Natural killer cell (primary cell): ENCODE results near the gene FXYD1. TPM values are rescaled to one million over a fixed set of nuclear protein-coding genes. Genes with fewer than 3 reads are reported as not detected.

Source experiments
- ATAC-seq, 3 donors: fragments of 150-1000 bp in 2 of 3; fragments of 200-7000 bp in 1 of 3; cut with Tn5 transposase; 1 replicate in 1 of 3; 2 replicates in 2 of 3; pipeline ENCODE4 v1.10.0; 2021; ENCODE audit warnings: mild to moderate bottlenecking in 2 of 3, moderate library complexity in 2 of 3
- DNase-seq, 2 donors: peaks; one replicate each; pipeline versions ENCODE4 v3.0.0 to v3.0.0-alpha.2; 2013 to 2021; ENCODE audit warnings: mixed read lengths in 1 of 2
- H3K27ac ChIP-seq: one replicate; pipeline ENCODE4 v1.5.1; 2013; ENCODE audit warnings: mild to moderate bottlenecking, low read length
- H3K27me3 ChIP-seq: one replicate; pipeline ENCODE4 v1.6.1; 2013; ENCODE audit warnings: low read length; ENCODE audit not compliant: control insufficient read depth, insufficient read depth
- H3K36me3 ChIP-seq: one replicate; pipeline ENCODE4 v1.6.1; 2013; ENCODE audit warnings: low read length; ENCODE audit not compliant: control insufficient read depth, insufficient read depth
- H3K4me1 ChIP-seq: one replicate; pipeline ENCODE4 v1.6.1; 2013; ENCODE audit warnings: low read length; ENCODE audit not compliant: control insufficient read depth, insufficient read depth
- H3K4me3 ChIP-seq: one replicate; pipeline ENCODE4 v1.5.1; 2013; ENCODE audit warnings: low read length
- H3K9me3 ChIP-seq: one replicate; pipeline ENCODE4 v1.6.1; 2013; ENCODE audit warnings: low read length; ENCODE audit not compliant: control insufficient read depth, insufficient read depth
- H3K27ac Mint-ChIP-seq, 2 donors: one replicate each; pipeline ENCODE4 v1.8.0; 2022; ENCODE audit warnings: mild to moderate bottlenecking in 2 of 2, mixed read lengths in 2 of 2, moderate library complexity in 1 of 2
- H3K27me3 Mint-ChIP-seq, 2 donors: one replicate each; pipeline ENCODE4 v1.8.0; 2022; ENCODE audit warnings: low read depth in 2 of 2, mixed read lengths in 2 of 2
- H3K36me3 Mint-ChIP-seq: one replicate; pipeline ENCODE4 v1.8.0; 2022; ENCODE audit warnings: mixed read lengths
- H3K4me1 Mint-ChIP-seq, 2 donors: one replicate each; pipeline ENCODE4 v1.8.0; 2022; ENCODE audit warnings: mixed read lengths in 2 of 2
- H3K4me3 Mint-ChIP-seq: one replicate; pipeline ENCODE4 v1.8.0; 2022; ENCODE audit warnings: mild to moderate bottlenecking, moderate library complexity, mixed read lengths
- H3K9me3 Mint-ChIP-seq, 2 donors: one replicate each; pipeline ENCODE4 v1.8.0; 2022; ENCODE audit warnings: mixed read lengths in 2 of 2
- WGBS: methylation state at CpG from one replicate; pipeline ENCODE4 v1.1.7; 2013; ENCODE audit warnings: missing lambda C conversion rate; ENCODE audit not compliant: insufficient coverage; 5-methylcytosine and 5-hydroxymethylcytosine counted together
- intact Hi-C: fragments of 100-400 bp; cut with micrococcal nuclease; formaldehyde crosslinking; loops from one replicate; pipeline ENCODE4 v1.14.2; 2022
- total RNA-seq, 4 donors: library from RNA; stranded (reverse); fragments of 120-200 nt in 1 of 4; gene quantifications; one replicate each; pipeline versions ENCODE4 v1.2.3 to v1.2.4, GENCODE V29; 2013 to 2022
- TF ChIP-seq, protein P1 (sequence below): fragments of 200-600 bp; IDR thresholded peaks from one replicate; pipeline ENCODE4 v1.8.0; 2022; ENCODE audit warnings: antibody characterized with exemption

The FXYD1 gene
- total RNA-seq, 3 donors from 2014 or later (not counting 1 experiment from before 2014, with no cell fraction given), result not detected

GRCh38 chr19:35178701-35179100, 40.1 kb downstream of the FXYD1 start:
- Mint-ChIP-seq H3K4me1 (peaks cover 4% of the 10 kb centered on the region in 2 donors), H3K9me3 (no peaks in the 10 kb centered on the region), H3K27ac (no peak overlapping the region), H3K36me3 (no peaks in the 10 kb centered on the region), H3K4me3 (no peak overlapping the region), H3K27me3 (no peaks in the 10 kb centered on the region)
- Histone ChIP-seq H3K4me3 (no peak overlapping the region), H3K9me3 (no peaks in the 10 kb centered on the region), H3K36me3 (no peaks in the 10 kb centered on the region), H3K27me3 (no peaks in the 10 kb centered on the region), H3K27ac (no peak overlapping the region), H3K4me1 (no peaks in the 10 kb centered on the region)
- no peak for ATAC-seq
- intact Hi-C loops, result no loop called here
- WGBS, result 86% methylated on average over 2 of the region's 2 CpGs
- TF ChIP-seq, protein P1, sequence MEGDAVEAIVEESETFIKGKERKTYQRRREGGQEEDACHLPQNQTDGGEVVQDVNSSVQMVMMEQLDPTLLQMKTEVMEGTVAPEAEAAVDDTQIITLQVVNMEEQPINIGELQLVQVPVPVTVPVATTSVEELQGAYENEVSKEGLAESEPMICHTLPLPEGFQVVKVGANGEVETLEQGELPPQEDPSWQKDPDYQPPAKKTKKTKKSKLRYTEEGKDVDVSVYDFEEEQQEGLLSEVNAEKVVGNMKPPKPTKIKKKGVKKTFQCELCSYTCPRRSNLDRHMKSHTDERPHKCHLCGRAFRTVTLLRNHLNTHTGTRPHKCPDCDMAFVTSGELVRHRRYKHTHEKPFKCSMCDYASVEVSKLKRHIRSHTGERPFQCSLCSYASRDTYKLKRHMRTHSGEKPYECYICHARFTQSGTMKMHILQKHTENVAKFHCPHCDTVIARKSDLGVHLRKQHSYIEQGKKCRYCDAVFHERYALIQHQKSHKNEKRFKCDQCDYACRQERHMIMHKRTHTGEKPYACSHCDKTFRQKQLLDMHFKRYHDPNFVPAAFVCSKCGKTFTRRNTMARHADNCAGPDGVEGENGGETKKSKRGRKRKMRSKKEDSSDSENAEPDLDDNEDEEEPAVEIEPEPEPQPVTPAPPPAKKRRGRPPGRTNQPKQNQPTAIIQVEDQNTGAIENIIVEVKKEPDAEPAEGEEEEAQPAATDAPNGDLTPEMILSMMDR, result no peak
- DNase-seq, result no peak

- H3K36me3 Mint-ChIP-seq, result no peaks in the 10 kb centered on the region
- Histone ChIP-seq H3K4me1 (no peaks in the 10 kb centered on the region), H3K9me3 (no peaks in the 10 kb centered on the region), H3K4me3 (no peak overlapping the region), H3K27me3 (no peaks in the 10 kb centered on the region), H3K36me3 (no peaks in the 10 kb centered on the region), H3K27ac (no peak overlapping the region)
- H3K27ac Mint-ChIP-seq, result no peak overlapping the region
- H3K4me1 Mint-ChIP-seq, result peaks cover 4% of the 10 kb centered on the region in 2 donors
- no peak overlapping the region for H3K4me3 Mint-ChIP-seq
- intact Hi-C loops, result no loop called here
- DNase-seq (peak in 1 of 2 donors; percentile 42), ATAC-seq (no peak)
- H3K27me3 Mint-ChIP-seq, result no peaks in the 10 kb centered on the region
- no peaks in the 10 kb centered on the region for H3K9me3 Mint-ChIP-seq
- WGBS, result 39% methylated on average over 3 of the region's 3 CpGs
- TF ChIP-seq, protein P1, result no peak
Measured at GRCh38 chr19:35179830-35180229, 41.2 kb downstream of the FXYD1 start.

DNA sequence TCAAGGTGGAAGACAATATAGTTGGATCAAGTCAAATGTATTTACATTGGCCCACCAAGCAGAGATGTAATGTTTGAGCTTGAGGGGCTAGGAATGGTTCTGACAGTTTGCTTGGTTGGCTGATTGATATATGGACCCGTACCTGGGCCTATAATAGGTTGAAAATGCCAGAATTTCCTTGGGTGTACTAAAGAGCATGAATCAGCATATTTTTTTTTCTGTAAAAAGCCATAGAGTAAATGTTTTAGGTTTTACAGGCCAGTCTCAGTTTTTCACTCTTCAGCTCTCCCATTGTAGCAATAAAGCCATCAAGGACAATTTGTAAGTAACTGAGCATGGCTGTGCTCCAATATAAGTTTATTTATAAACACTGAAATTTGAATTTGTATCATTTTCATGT, 42.8 kb downstream of the FXYD1 start:
- Mint-ChIP-seq H3K4me1 (no peaks in the 10 kb centered on the region), H3K27me3 (no peaks in the 10 kb centered on the region), H3K9me3 (no peaks in the 10 kb centered on the region), H3K4me3 (no peak overlapping the region), H3K36me3 (no peaks in the 10 kb centered on the region), H3K27ac (no peak overlapping the region)
- no peaks in the 10 kb centered on the region for H3K36me3 ChIP-seq
- H3K4me1 ChIP-seq, result no peaks in the 10 kb centered on the region
- no peak overlapping the region for H3K27ac ChIP-seq
- no peak for ATAC-seq
- TF ChIP-seq, protein P1, result no peak
- H3K4me3 ChIP-seq, result no peak overlapping the region
- 94% methylated on average over 1 of the region's 1 CpG for WGBS
- H3K27me3 ChIP-seq, result no peaks in the 10 kb centered on the region
- no peak for DNase-seq
- no peaks in the 10 kb centered on the region for H3K9me3 ChIP-seq
- intact Hi-C loops, result no loop called here

GRCh38 chr19:35184267-35184666, 45.6 kb downstream of the FXYD1 start:
- Mint-ChIP-seq H3K27ac (no peak overlapping the region), H3K9me3 (no peaks in the 10 kb centered on the region), H3K36me3 (no peaks in the 10 kb centered on the region), H3K4me1 (no peaks in the 10 kb centered on the region), H3K27me3 (no peaks in the 10 kb centered on the region), H3K4me3 (no peak overlapping the region)
- TF ChIP-seq, protein P1, result no peak
- Histone ChIP-seq H3K27ac (no peak overlapping the region), H3K27me3 (no peaks in the 10 kb centered on the region), H3K9me3 (no peaks in the 10 kb centered on the region), H3K4me3 (no peak overlapping the region), H3K36me3 (no peaks in the 10 kb centered on the region), H3K4me1 (no peaks in the 10 kb centered on the region)
- intact Hi-C loops, result no loop called here
- WGBS, result no CpG with 5 or more reads among the region's 1 CpG
- DNase-seq, result no peak
- ATAC-seq, result no peak
